T47D (cell line): ENCODE data around the gene KRT8.

Experiments used
- DNase-seq, 2 experiments: peaks; one replicate each; pipeline versions ENCODE4 v3.0.0 to v3.0.0-alpha.2; 2011 to 2012; ENCODE audit warnings: low read depth in 1 of 2, low spot score in 1 of 2
- JUND ChIP-seq: IDR thresholded peaks from 2 replicates; pipeline ENCODE4 v1.6.1; 2012; ENCODE audit warnings: low read depth
- in situ Hi-C: cut with HindIII; loops from 2 replicates; pipeline ENCODE4 v1.10.0; 2016; ENCODE audit warnings: low sequenced_read_pairs, low pct_unique_long_range_greater_than_20kb

The KRT8 gene

GRCh38 chr12:52873513-52873831, 31.4 kb downstream of the KRT8 start:
- no peak for DNase-seq
- in situ Hi-C loops = no loop called here
- TF ChIP-seq JUND = no peak

- DNase-seq = no peak
- no peak for TF ChIP-seq JUND
- in situ Hi-C loops = no loop called here
These were observed 32.1 kb downstream of the KRT8 start for GRCh38 chr12:52872644-52873389.

GRCh38 chr12:52871291-52872039, 33.4 kb downstream of the KRT8 start:
- in situ Hi-C loops = no loop called here
- no peak for DNase-seq
- TF ChIP-seq JUND = no peak

GRCh38 chr12:52870361-52871290, 34.2 kb downstream of the KRT8 start:
- peak; percentile 75 to 85 for DNase-seq
- in situ Hi-C loops = no loop called here

GRCh38 chr12:52867642-52868041, 37.2 kb downstream of the KRT8 start:
- in situ Hi-C loops = no loop called here
- no peak for DNase-seq
- no peak for TF ChIP-seq JUND

More at GRCh38 chr12:52870361-52871290, 34.2 kb downstream of the KRT8 start:
- no peak for TF ChIP-seq JUND

- in situ Hi-C loops = no loop called here
- no peak for TF ChIP-seq JUND
- no peak for DNase-seq
These were observed 37.7 kb downstream of the KRT8 start for GRCh38 chr12:52867152-52867551.

- DNase-seq = peak; percentile 88 to 93
- in situ Hi-C loops = no loop called here
- TF ChIP-seq JUND = no peak
These were observed 39.6 kb downstream of the KRT8 start for GRCh38 chr12:52865090-52865944.

- TF ChIP-seq JUND = no peak
- in situ Hi-C loops = no loop called here
- DNase-seq = peak in 1 of 2 experiments; percentile 45
These were observed 42.9 kb downstream of the KRT8 start for GRCh38 chr12:52862023-52862422.

- TF ChIP-seq JUND = no peak
- DNase-seq = no peak
- in situ Hi-C loops = no loop called here
These were observed 43.4 kb downstream of the KRT8 start for GRCh38 chr12:52861511-52861910.

GRCh38 chr12:52860102-52860823, 44.6 kb downstream of the KRT8 start:
- in situ Hi-C loops = no loop called here
- no peak for TF ChIP-seq JUND
- peak; percentile 90 to 95 for DNase-seq

- no peak for TF ChIP-seq JUND
- DNase-seq = no peak
- in situ Hi-C loops = no loop called here
These were observed 47.4 kb downstream of the KRT8 start for GRCh38 chr12:52857500-52857899.
